Measurements from ENCODE around the gene CTDSP2.

- TF ChIP-seq CTCF (IDR thresholded peaks at IDR 0.05) (no peak), POLR2A (IDR thresholded peaks at IDR 0.05) (no peak), POLR2AphosphoS5 (IDR thresholded peaks at IDR 0.05) (no peak)
Observed at GRCh38 chr12:57775044-57775443, 71.5 kb downstream of the CTDSP2 start.
